B cell (primary cell): Measurements from ENCODE around the gene PAM16. TPM values are rescaled to one million over a fixed set of nuclear protein-coding genes. Genes with fewer than 3 reads are reported as not detected.

ENCODE experiments used
- ATAC-seq: fragments of 200-7000 bp; cut with Tn5 transposase; one replicate; pipeline ENCODE4 v1.10.0; 2021; ENCODE audit warnings: low read depth, mild to moderate bottlenecking, moderate number of reproducible peaks, moderate library complexity
- CTCF ChIA-PET: fragments of 350-600 bp; sonication (Branson Sonifier 250); formaldehyde crosslinking; loops from one replicate; lab custom pipeline; 2021; ENCODE audit warnings: antibody characterized with exemption, inconsistent platforms; lab: Charles Lee
- POLR2A ChIA-PET: fragments of 350-600 bp; sonication (Branson Sonifier 250); formaldehyde crosslinking; loops from one replicate; lab custom pipeline; 2021; ENCODE audit warnings: antibody characterized with exemption; lab: Charles Lee
- DNase-seq: peaks from one replicate; pipeline ENCODE4 v3.0.0; 2013
- H2AFZ ChIP-seq: 2 replicates; pipeline ENCODE4 v1.6.1; 2012; ENCODE audit warnings: mild to moderate bottlenecking, low read depth, low read length; ENCODE audit not compliant: insufficient read depth, poor library complexity, severe bottlenecking
- H3K27ac ChIP-seq, 2 donors: 1 replicate in 1 of 2; 2 replicates in 1 of 2; pipeline ENCODE4 v1.5.1; 2012 to 2013; ENCODE audit warnings: low read length in 2 of 2, mild to moderate bottlenecking in 2 of 2, moderate library complexity in 1 of 2
- H3K27me3 ChIP-seq, 4 experiments: fragments of 200-600 bp in 1 of 4; sonication (generic) in 1 of 4; replicated peaks in 1 of 4; 1 replicate in 2 of 4; 2 replicates in 2 of 4; pipeline versions ENCODE4 v1.6.1 to v1.7.0; 2013 to 2016; ENCODE audit warnings: low read length in 3 of 4, mild to moderate bottlenecking in 2 of 4, mixed read lengths in 1 of 4, moderate library complexity in 1 of 4; ENCODE audit not compliant: insufficient read depth in 4 of 4, control insufficient read depth in 3 of 4; ENCODE audit errors: control extremely low read depth in 1 of 4
- H3K36me3 ChIP-seq, 2 experiments: replicated peaks in 1 of 2; 1 replicate in 1 of 2; 2 replicates in 1 of 2; pipeline versions ENCODE4 v1.6.1 to v1.7.1; 2013; ENCODE audit warnings: low read length in 1 of 2; ENCODE audit not compliant: insufficient read depth in 2 of 2, control insufficient read depth in 1 of 2; ENCODE audit errors: control extremely low read depth in 1 of 2, extremely low read depth in 1 of 2
- H3K4me1 ChIP-seq, 2 donors: fragments of 200-600 bp in 1 of 2; sonication (generic) in 1 of 2; 1 replicate in 1 of 2; 2 replicates in 1 of 2; pipeline versions ENCODE4 v1.5.1 to v1.6.1; 2013 to 2017; ENCODE audit warnings: low read length in 2 of 2; ENCODE audit not compliant: control insufficient read depth in 2 of 2, insufficient read depth in 2 of 2
- H3K4me2 ChIP-seq: replicated peaks from 2 replicates; pipeline ENCODE3; 2012; ENCODE audit warnings: mild to moderate bottlenecking, low read depth, low read length; ENCODE audit not compliant: poor library complexity, severe bottlenecking
- H3K4me3 ChIP-seq, 5 experiments: fragments of 200-600 bp in 1 of 5; sonication (generic) in 1 of 5; 1 replicate in 3 of 5; 2 replicates in 2 of 5; pipeline versions ENCODE4 v1.5.1 to v1.7.0; 2011 to 2016; ENCODE audit warnings: low read length in 4 of 5, mild to moderate bottlenecking in 4 of 5, low read depth in 2 of 5, control low read depth in 1 of 5, moderate library complexity in 1 of 5; ENCODE audit not compliant: insufficient read depth in 1 of 5; ENCODE audit errors: control extremely low read depth in 1 of 5, extremely low read depth in 1 of 5
- H3K79me2 ChIP-seq: fragments of 200-600 bp; sonication (generic); one replicate; pipeline ENCODE4 v1.6.0; 2016; ENCODE audit warnings: low read length; ENCODE audit not compliant: control insufficient read depth, insufficient read depth
- H3K9ac ChIP-seq: fragments of 200-600 bp; sonication (generic); 2 replicates; pipeline ENCODE4 v1.6.1; 2017; ENCODE audit warnings: mild to moderate bottlenecking, low read length, moderate library complexity
- H3K9me3 ChIP-seq, 3 donors: one replicate each; pipeline versions ENCODE4 v1.6.1 to v1.7.1; 2013; ENCODE audit warnings: low read length in 2 of 3; ENCODE audit not compliant: control insufficient read depth in 2 of 3, insufficient read depth in 1 of 3; ENCODE audit errors: control extremely low read depth in 1 of 3
- H4K20me1 ChIP-seq: 2 replicates; pipeline ENCODE4 v1.6.0; 2012; ENCODE audit warnings: mild to moderate bottlenecking, low read length; ENCODE audit not compliant: insufficient read depth, control insufficient read depth, poor library complexity, severe bottlenecking
- H3K27ac Mint-ChIP-seq: one replicate; pipeline ENCODE4 v1.8.0; 2021; ENCODE audit warnings: mixed read lengths
- H3K27me3 Mint-ChIP-seq: one replicate; pipeline ENCODE4 v1.8.0; 2021; ENCODE audit warnings: mixed read lengths
- H3K4me1 Mint-ChIP-seq: one replicate; pipeline ENCODE4 v1.8.0; 2021; ENCODE audit warnings: mixed read lengths
- H3K4me3 Mint-ChIP-seq: one replicate; pipeline ENCODE4 v1.8.0; 2021; ENCODE audit warnings: mixed read lengths
- H3K9me3 Mint-ChIP-seq: one replicate; pipeline ENCODE4 v1.8.0; 2022; ENCODE audit warnings: mixed read lengths; ENCODE audit not compliant: insufficient read depth
- CTCF ChIP-seq: fragments of 200-600 bp; IDR thresholded peaks from one replicate; pipeline ENCODE4 v1.8.0; 2022; ENCODE audit warnings: antibody characterized with exemption, mild to moderate bottlenecking
- EZH2 ChIP-seq: IDR thresholded peaks from 2 replicates; pipeline ENCODE4 v1.6.1; 2012; ENCODE audit warnings: borderline replicate concordance, low read depth, mild to moderate bottlenecking, moderate library complexity, low read length; ENCODE audit not compliant: insufficient read depth, poor library complexity, severe bottlenecking
- WGBS: methylation state at CpG from one replicate; pipeline ENCODE4 v1.1.5; 2013; ENCODE audit warnings: missing lambda C conversion rate; ENCODE audit not compliant: insufficient coverage; 5-methylcytosine and 5-hydroxymethylcytosine counted together
- intact Hi-C: fragments of 100-400 bp; cut with micrococcal nuclease; formaldehyde crosslinking; loops from one replicate; pipeline ENCODE4 v1.10.0; 2022
- polyA plus RNA-seq: library from polyadenylated mRNA; depleted of rRNA; stranded (reverse); fragments of >200 nt; gene quantifications from 2 replicates; pipeline ENCODE4 v1.2.3, GENCODE V29; 2012
- total RNA-seq, 2 donors: library from RNA; stranded (reverse); fragments of 120-200 nt in 1 of 2; gene quantifications; 1 replicate in 1 of 2; 2 replicates in 1 of 2; pipeline versions ENCODE4 v1.2.3 to v1.2.4, GENCODE V29; 2013 to 2022

Gene PAM16
- total and polyA plus RNA-seq, 2 donors (not counting 1 experiment from before 2014, with no cell fraction given) = 57.3 to 64.1 TPM

DNA sequence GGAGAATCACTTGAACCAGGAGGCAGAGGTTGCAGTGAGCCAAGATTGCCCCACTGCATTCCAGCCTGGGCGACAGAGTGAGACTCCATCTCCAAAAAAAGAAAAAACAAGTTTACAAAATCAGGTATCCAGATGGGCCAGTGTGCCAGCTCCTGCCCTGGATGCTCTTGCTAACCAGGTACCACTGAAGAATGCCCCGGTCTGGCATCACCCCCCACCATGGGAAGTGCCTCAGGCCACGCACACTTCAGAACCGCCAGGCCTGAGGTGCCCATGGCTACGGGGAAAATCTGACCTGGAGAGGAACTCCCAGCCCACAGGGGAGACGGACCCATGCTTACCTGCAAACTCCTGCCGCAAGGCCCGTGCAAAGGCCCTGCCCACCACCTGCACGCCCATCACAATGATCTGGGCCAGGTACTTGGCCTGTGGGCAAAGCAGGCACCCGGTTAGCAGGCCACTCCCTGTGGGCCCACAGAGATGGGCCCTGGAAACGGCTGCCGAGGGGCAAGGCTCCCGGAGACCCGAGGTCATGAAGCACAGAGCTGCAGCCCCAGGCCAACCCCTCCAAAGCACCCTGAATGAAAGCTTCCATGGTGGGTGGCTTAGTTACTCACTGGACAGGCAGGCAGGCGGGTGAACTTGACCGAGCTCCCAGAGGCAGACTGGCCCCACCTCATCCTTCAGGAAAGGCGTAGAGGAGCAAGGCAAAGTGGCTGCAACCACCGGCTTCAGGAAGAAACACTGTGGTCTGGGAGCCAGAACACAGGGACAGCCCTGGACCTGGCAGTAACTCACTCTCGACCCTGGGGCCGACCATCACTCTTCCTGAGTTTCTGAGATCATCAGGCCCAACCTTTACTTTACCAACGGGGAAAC is 8.0 kb downstream of the PAM16 start:
- H3K9me3 Mint-ChIP-seq = no peaks in the 10 kb centered on the region
- Histone ChIP-seq H3K27ac (no peak overlapping the region), H3K4me1 (no peaks in the 10 kb centered on the region), H3K36me3 (peaks cover 1 to 11% of the 10 kb centered on the region in 2 experiments), H3K4me3 (no peak overlapping the region), H3K79me2 (peaks cover 70% of the 10 kb centered on the region), H2AFZ (no peak overlapping the region), H3K9ac (no peak overlapping the region), H3K4me2 (no peak overlapping the region), H4K20me1 (peaks cover 56% of the 10 kb centered on the region), H3K27me3 (no peaks in the 10 kb centered on the region), H3K9me3 (no peaks in the 10 kb centered on the region)
- H3K4me3 Mint-ChIP-seq = no peak overlapping the region
- CTCF ChIA-PET = no interaction called here
- intact Hi-C loops = no loop called here
- TF ChIP-seq EZH2 (no peak), CTCF (no peak)
- no peaks in the 10 kb centered on the region for H3K27me3 Mint-ChIP-seq
- POLR2A ChIA-PET = interaction anchor here (0.6 kb wide), 1 partner anchor 144 kb away, joined by 7 read pairs; no protein-coding TSS in a partner anchor
- 96% methylated on average over 21 of the region's 21 CpGs for WGBS
- no peak overlapping the region for H3K27ac Mint-ChIP-seq
- DNase-seq = no peak
- ATAC-seq = no peak
- peaks cover 5% of the 10 kb centered on the region for H3K4me1 Mint-ChIP-seq

DNA sequence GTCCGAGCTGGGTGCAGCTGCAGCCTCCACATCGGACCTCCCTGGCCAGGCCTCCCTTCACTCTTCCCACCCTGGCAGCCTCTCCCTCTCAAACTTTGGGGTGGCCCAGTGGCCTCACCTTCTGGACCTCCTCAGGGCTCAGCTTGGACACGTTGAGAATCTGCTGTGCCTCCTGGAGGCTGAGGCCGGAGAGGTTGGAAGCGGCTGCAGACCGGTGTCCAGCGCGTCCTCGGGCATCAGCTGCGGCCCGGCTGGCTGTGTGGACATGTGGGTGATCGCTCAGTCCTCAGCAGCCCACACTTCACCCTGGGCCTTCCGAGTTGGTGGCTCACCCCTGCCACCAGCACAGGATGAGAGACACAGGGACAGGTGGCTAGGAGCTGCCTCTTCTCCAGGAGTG is 9.9 kb downstream of the PAM16 start:
- H3K27ac ChIP-seq = no peak overlapping the region
- 97% methylated on average over 12 of the region's 13 CpGs for WGBS
- H3K9ac ChIP-seq = no peak overlapping the region
- no peaks in the 10 kb centered on the region for H3K9me3 ChIP-seq
- peaks cover 0 to 11% of the 10 kb centered on the region in 2 experiments for H3K36me3 ChIP-seq
- H3K4me2 ChIP-seq = no peak overlapping the region
- Mint-ChIP-seq H3K27ac (no peak overlapping the region), H3K4me3 (no peak overlapping the region), H3K4me1 (peaks cover 3% of the 10 kb centered on the region), H3K9me3 (no peaks in the 10 kb centered on the region), H3K27me3 (no peaks in the 10 kb centered on the region)
- H4K20me1 ChIP-seq = peaks cover 49% of the 10 kb centered on the region
- H3K4me1 ChIP-seq = no peaks in the 10 kb centered on the region
- DNase-seq (no peak), ATAC-seq (no peak)
- no peaks in the 10 kb centered on the region for H3K27me3 ChIP-seq
- intact Hi-C loops = no loop called here
- H3K4me3 ChIP-seq = no peak overlapping the region
- CTCF ChIA-PET = interaction anchor here (1.3 kb wide), 1 partner anchor 52 kb away, joined by 7 read pairs; no protein-coding TSS in a partner anchor
- H2AFZ ChIP-seq = no peak overlapping the region
- TF ChIP-seq EZH2 = no peak
- TF ChIP-seq CTCF = no peak
- POLR2A ChIA-PET = no interaction called here
- peaks cover 71% of the 10 kb centered on the region for H3K79me2 ChIP-seq
